ENCODE measurements around the gene UBE4A.

DNA sequence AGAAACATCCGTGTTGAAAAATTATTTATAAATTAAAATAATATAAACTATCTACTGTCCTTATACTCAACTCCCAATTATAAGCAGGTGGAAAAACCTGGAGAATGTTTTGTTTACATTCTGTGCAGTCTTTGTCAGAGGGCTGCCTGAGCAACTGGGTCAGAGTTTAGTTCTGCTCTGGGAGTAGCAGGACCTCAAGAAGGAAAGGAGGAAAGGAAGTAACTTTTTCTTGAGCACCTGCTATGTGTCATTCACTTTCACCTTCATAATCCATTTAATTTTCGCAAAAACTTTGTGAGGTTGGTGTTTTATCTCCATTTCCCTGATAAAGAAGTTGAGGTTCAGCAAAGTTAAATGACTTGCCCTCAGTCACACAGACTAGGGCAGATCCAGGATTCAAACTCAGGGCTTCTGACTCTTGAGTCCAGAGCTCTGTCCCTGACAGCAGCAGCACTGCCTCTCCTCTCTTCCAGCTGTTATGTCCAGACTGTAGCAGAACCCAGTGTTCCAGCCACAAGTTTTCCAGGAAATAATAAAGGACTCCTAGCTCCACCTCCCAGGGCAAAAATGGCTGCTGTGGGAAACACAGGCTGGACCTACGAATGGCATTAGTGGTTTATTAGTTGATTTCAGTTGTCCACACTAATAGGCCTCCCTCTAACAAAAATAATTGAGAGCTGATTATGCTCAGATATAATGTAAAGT is 48.5 kb upstream of the UBE4A start:
- no peak for TF ChIP-seq POLR2A (IDR thresholded peaks at IDR 0.05)
- TF ChIP-seq, protein P1, sequence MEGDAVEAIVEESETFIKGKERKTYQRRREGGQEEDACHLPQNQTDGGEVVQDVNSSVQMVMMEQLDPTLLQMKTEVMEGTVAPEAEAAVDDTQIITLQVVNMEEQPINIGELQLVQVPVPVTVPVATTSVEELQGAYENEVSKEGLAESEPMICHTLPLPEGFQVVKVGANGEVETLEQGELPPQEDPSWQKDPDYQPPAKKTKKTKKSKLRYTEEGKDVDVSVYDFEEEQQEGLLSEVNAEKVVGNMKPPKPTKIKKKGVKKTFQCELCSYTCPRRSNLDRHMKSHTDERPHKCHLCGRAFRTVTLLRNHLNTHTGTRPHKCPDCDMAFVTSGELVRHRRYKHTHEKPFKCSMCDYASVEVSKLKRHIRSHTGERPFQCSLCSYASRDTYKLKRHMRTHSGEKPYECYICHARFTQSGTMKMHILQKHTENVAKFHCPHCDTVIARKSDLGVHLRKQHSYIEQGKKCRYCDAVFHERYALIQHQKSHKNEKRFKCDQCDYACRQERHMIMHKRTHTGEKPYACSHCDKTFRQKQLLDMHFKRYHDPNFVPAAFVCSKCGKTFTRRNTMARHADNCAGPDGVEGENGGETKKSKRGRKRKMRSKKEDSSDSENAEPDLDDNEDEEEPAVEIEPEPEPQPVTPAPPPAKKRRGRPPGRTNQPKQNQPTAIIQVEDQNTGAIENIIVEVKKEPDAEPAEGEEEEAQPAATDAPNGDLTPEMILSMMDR (IDR thresholded peaks at IDR 0.05) = no peak

Measured in adrenal gland (tissue), 5 donors.